Measurements from ENCODE around the gene TFDP1. TPM values are rescaled to one million over a fixed set of nuclear protein-coding genes. Genes with fewer than 3 reads are reported as not detected.

The TFDP1 gene
- total RNA-seq, 1 donor from 2014 or later, result 54.4 TPM

GRCh38 chr13:113635048-113635420, 50.5 kb downstream of the TFDP1 start:
- Histone ChIP-seq H3K27me3 (ENCODE audit: control insufficient read depth, insufficient read depth, low read length) (no peaks in the 10 kb centered on the region), H3K4me3 (ENCODE audit: low read depth, low read length) (no peak overlapping the region), H3K36me3 (ENCODE audit: control insufficient read depth, insufficient read depth, low read length) (peaks cover 1% of the 10 kb centered on the region)
- DNase-seq (ENCODE audit: low read depth), result no peak
- no peak for TF ChIP-seq CTCF (IDR thresholded peaks at IDR 0.05; ENCODE audit: insufficient read depth, low read length, poor library complexity, severe bottlenecking)

GRCh38 chr13:113635709-113636108, 51.2 kb downstream of the TFDP1 start:
- no peak overlapping the region for H3K4me3 ChIP-seq (ENCODE audit: low read depth, low read length)
- TF ChIP-seq CTCF (IDR thresholded peaks at IDR 0.05; ENCODE audit: insufficient read depth, low read length, poor library complexity, severe bottlenecking), result no peak
- DNase-seq (ENCODE audit: low read depth), result no peak
- H3K36me3 ChIP-seq (ENCODE audit: control insufficient read depth, insufficient read depth, low read length), result peaks cover 1% of the 10 kb centered on the region
- H3K27me3 ChIP-seq (ENCODE audit: control insufficient read depth, insufficient read depth, low read length), result no peaks in the 10 kb centered on the region

- TF ChIP-seq CTCF (IDR thresholded peaks at IDR 0.05; ENCODE audit: insufficient read depth, low read length, poor library complexity, severe bottlenecking), result no peak
- Histone ChIP-seq H3K27me3 (ENCODE audit: control insufficient read depth, insufficient read depth, low read length) (no peaks in the 10 kb centered on the region), H3K4me3 (ENCODE audit: low read depth, low read length) (no peak overlapping the region), H3K36me3 (ENCODE audit: control insufficient read depth, insufficient read depth, low read length) (peaks cover 1% of the 10 kb centered on the region)
- DNase-seq (ENCODE audit: low read depth), result no peak
These were observed 51.9 kb downstream of the TFDP1 start for GRCh38 chr13:113636266-113636963.

- no peak for DNase-seq (ENCODE audit: low read depth)
- TF ChIP-seq CTCF (IDR thresholded peaks at IDR 0.05; ENCODE audit: insufficient read depth, low read length, poor library complexity, severe bottlenecking), result no peak
- Histone ChIP-seq H3K4me3 (ENCODE audit: low read depth, low read length) (no peak overlapping the region), H3K27me3 (ENCODE audit: control insufficient read depth, insufficient read depth, low read length) (no peaks in the 10 kb centered on the region), H3K36me3 (ENCODE audit: control insufficient read depth, insufficient read depth, low read length) (peaks cover 1% of the 10 kb centered on the region)
These were observed 53.0 kb downstream of the TFDP1 start for GRCh38 chr13:113637262-113638160.

- no peak for DNase-seq (ENCODE audit: low read depth)
- no peak for TF ChIP-seq CTCF (IDR thresholded peaks at IDR 0.05; ENCODE audit: insufficient read depth, low read length, poor library complexity, severe bottlenecking)
- Histone ChIP-seq H3K36me3 (ENCODE audit: control insufficient read depth, insufficient read depth, low read length) (peaks cover 1% of the 10 kb centered on the region), H3K27me3 (ENCODE audit: control insufficient read depth, insufficient read depth, low read length) (no peaks in the 10 kb centered on the region), H3K4me3 (ENCODE audit: low read depth, low read length) (no peak overlapping the region)
These were observed 53.7 kb downstream of the TFDP1 start for GRCh38 chr13:113638173-113638746.

Measured in kidney epithelial cell (primary cell).